Activated CD8-positive, alpha-beta T cell treated with anti-CD3 and anti-CD28 coated beads for 36 hours (primary cell): ENCODE results near the gene EPHA6. TPM values are rescaled to one million over a fixed set of nuclear protein-coding genes. Genes with fewer than 3 reads are reported as not detected.
"Not testable (repeated sequence)": the region's sequence is repeated elsewhere in the genome, so short reads cannot be mapped to it uniquely, and the experiment has no call there.

Source experiments
- ATAC-seq: fragments of 200-7000 bp; cut with Tn5 transposase; one replicate; pipeline ENCODE4 v1.10.0; 2021; ENCODE audit warnings: mild to moderate bottlenecking, moderate library complexity
- CTCF ChIA-PET: fragments of 350-600 bp; sonication (Branson Sonifier 250); formaldehyde crosslinking; loops from one replicate; lab custom pipeline; 2021; ENCODE audit warnings: antibody characterized with exemption; lab: Charles Lee
- POLR2A ChIA-PET: fragments of 350-600 bp; sonication (Branson Sonifier 250); formaldehyde crosslinking; loops from one replicate; lab custom pipeline; 2021; ENCODE audit warnings: antibody characterized with exemption; lab: Charles Lee
- DNase-seq: peaks from one replicate; pipeline ENCODE4 v3.0.0-alpha.2; 2020
- H3K27ac Mint-ChIP-seq: one replicate; pipeline ENCODE4 v1.8.0; 2021; ENCODE audit warnings: mild to moderate bottlenecking, mixed read lengths
- H3K27me3 Mint-ChIP-seq: one replicate; pipeline ENCODE4 v1.8.0; 2021; ENCODE audit warnings: mixed read lengths
- H3K36me3 Mint-ChIP-seq: one replicate; pipeline ENCODE4 v1.8.0; 2021; ENCODE audit warnings: low read depth, mixed read lengths
- H3K4me1 Mint-ChIP-seq: one replicate; pipeline ENCODE4 v1.8.0; 2021; ENCODE audit warnings: low read depth, mixed read lengths
- H3K4me3 Mint-ChIP-seq: one replicate; pipeline ENCODE4 v1.8.0; 2021; ENCODE audit warnings: mild to moderate bottlenecking, moderate library complexity, mixed read lengths
- H3K9me3 Mint-ChIP-seq: one replicate; pipeline ENCODE4 v1.8.0; 2021; ENCODE audit warnings: mixed read lengths
- intact Hi-C: fragments of 100-400 bp; cut with micrococcal nuclease; formaldehyde crosslinking; loops from one replicate; pipeline ENCODE4 v1.10.0; 2022
- total RNA-seq, 2 experiments: library from RNA; stranded (reverse); gene quantifications; one replicate each; pipeline ENCODE4 v1.2.3, GENCODE V29; 2021
- TF ChIP-seq, protein P1 (sequence below): fragments of 200-600 bp; IDR thresholded peaks from one replicate; pipeline ENCODE4 v1.8.0; 2022; ENCODE audit warnings: antibody characterized with exemption, mild to moderate bottlenecking

The EPHA6 gene
- total RNA-seq, 2 experiments from 2014 or later, result not detected

DNA sequence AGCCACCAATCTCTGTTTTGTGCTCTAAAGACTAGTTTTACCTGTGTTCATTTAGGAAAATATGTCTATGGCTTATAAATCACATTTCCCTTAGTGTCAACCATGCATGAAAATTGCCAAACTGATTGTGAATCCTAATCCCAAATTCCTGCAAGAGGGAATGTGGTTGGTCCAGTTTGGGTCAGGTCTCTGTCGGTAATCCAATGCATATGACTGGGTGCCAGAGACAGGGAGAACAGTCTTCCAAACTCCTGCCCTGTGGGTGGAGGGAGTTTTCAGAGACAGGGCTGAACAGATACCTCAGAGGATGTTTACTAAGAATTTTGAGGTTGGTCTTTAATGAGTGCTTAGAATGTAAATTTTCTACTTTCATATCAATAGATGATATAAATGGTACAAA is 649.6 kb downstream of the EPHA6 start:
- ChIA-PET POLR2A (no interaction called here), CTCF (no interaction called here)
- Mint-ChIP-seq H3K4me1 (no peaks in the 10 kb centered on the region), H3K27ac (no peak overlapping the region), H3K27me3 (no peaks in the 10 kb centered on the region), H3K36me3 (no peaks in the 10 kb centered on the region), H3K9me3 (no peaks in the 10 kb centered on the region), H3K4me3 (no peak overlapping the region)
- intact Hi-C loops, result no loop called here
- DNase-seq, result no peak
- TF ChIP-seq, protein P1, sequence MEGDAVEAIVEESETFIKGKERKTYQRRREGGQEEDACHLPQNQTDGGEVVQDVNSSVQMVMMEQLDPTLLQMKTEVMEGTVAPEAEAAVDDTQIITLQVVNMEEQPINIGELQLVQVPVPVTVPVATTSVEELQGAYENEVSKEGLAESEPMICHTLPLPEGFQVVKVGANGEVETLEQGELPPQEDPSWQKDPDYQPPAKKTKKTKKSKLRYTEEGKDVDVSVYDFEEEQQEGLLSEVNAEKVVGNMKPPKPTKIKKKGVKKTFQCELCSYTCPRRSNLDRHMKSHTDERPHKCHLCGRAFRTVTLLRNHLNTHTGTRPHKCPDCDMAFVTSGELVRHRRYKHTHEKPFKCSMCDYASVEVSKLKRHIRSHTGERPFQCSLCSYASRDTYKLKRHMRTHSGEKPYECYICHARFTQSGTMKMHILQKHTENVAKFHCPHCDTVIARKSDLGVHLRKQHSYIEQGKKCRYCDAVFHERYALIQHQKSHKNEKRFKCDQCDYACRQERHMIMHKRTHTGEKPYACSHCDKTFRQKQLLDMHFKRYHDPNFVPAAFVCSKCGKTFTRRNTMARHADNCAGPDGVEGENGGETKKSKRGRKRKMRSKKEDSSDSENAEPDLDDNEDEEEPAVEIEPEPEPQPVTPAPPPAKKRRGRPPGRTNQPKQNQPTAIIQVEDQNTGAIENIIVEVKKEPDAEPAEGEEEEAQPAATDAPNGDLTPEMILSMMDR, result no peak
- no peak for ATAC-seq

DNA sequence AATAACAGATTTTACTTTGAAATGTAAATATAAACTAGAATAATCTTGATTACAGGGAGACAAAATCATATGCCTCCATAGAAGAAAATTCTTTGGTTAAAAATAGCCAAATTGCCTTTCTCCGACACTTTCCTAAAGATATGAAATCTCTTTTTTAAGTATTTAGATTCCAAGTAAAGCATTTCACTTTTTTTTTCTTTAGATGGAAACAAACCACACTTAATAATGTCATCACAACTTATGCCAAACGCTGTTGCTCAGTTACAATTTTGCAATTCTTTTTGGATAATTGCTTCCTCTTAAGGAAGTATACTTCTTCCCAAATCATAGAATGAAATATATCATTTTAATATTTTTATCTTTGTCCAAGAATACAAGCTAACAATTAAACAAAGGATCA is 656.1 kb downstream of the EPHA6 start:
- no peak overlapping the region for H3K27ac Mint-ChIP-seq
- H3K9me3 Mint-ChIP-seq, result no peaks in the 10 kb centered on the region
- intact Hi-C loops, result no loop called here
- DNase-seq (no peak), ATAC-seq (no peak)
- TF ChIP-seq, protein P1, result no peak
- ChIA-PET CTCF (no interaction called here), POLR2A (no interaction called here)
- H3K4me1 Mint-ChIP-seq, result no peaks in the 10 kb centered on the region
- no peaks in the 10 kb centered on the region for H3K36me3 Mint-ChIP-seq
- no peak overlapping the region for H3K4me3 Mint-ChIP-seq
- no peaks in the 10 kb centered on the region for H3K27me3 Mint-ChIP-seq

GRCh38 chr3:97479740-97480139 is 665.3 kb downstream of the EPHA6 start:
- intact Hi-C loops, result no loop called here
- no peak overlapping the region for H3K4me3 Mint-ChIP-seq
- ChIA-PET POLR2A (no interaction called here), CTCF (no interaction called here)
- TF ChIP-seq, protein P1, result no peak
- no peaks in the 10 kb centered on the region for H3K4me1 Mint-ChIP-seq
- no peak for DNase-seq
- H3K27ac Mint-ChIP-seq, result no peak overlapping the region
- H3K36me3 Mint-ChIP-seq, result no peaks in the 10 kb centered on the region
- no peak for ATAC-seq
- no peaks in the 10 kb centered on the region for H3K9me3 Mint-ChIP-seq
- H3K27me3 Mint-ChIP-seq, result no peaks in the 10 kb centered on the region

GRCh38 chr3:97480696-97481289 is 666.4 kb downstream of the EPHA6 start:
- H3K4me1 Mint-ChIP-seq, H3K9me3 Mint-ChIP-seq, H3K27ac Mint-ChIP-seq, H3K36me3 Mint-ChIP-seq, CTCF ChIA-PET, ATAC-seq, DNase-seq, H3K4me3 Mint-ChIP-seq, POLR2A ChIA-PET, intact Hi-C loops, H3K27me3 Mint-ChIP-seq: not testable (repeated sequence)

DNA sequence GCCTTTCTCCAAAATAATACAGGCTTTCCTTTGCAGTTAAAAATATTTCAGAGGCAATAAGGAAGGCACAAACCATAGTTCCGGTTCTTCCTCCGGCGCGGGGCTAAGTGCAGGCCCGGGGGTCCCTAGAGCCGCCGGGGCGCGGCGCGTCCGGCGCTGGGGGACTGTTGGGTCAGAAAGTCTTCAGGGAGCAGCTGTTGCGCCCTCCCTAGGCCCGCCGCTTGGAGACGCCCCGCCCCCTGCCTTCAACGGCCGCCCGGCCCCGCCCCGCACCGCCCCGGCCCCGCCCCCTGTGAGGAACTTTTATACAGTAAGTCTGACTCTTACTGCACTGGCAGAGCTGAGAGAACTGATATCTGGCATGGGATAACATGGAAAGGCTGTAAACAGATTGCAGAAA is 667.0 kb downstream of the EPHA6 start:
- intact Hi-C loops, result no loop called here
- Mint-ChIP-seq H3K9me3 (no peaks in the 10 kb centered on the region), H3K4me3 (no peak overlapping the region), H3K36me3 (no peaks in the 10 kb centered on the region), H3K27me3 (no peaks in the 10 kb centered on the region), H3K4me1 (no peaks in the 10 kb centered on the region), H3K27ac (no peak overlapping the region)
- POLR2A ChIA-PET, result no interaction called here
- DNase-seq (no peak), ATAC-seq (peak; percentile 47)
- CTCF ChIA-PET, result no interaction called here
- TF ChIP-seq, protein P1, result no peak
